Spinal cord (tissue), 10 donors: ENCODE results near the gene TRAPPC2L. TPM values are rescaled to one million over a fixed set of nuclear protein-coding genes. Genes with fewer than 3 reads are reported as not detected.

Experiments used
- DNase-seq, 6 donors: peaks; one replicate each; pipeline versions ENCODE4 v3.0.0 to v3.0.0-alpha.2; 2013 to 2015; ENCODE audit warnings: low spot score in 6 of 6, low read depth in 4 of 6
- H3K27ac ChIP-seq: one replicate; pipeline ENCODE4 v1.5.1; 2013; ENCODE audit warnings: low read depth, low read length, control low read depth
- H3K27me3 ChIP-seq: one replicate; pipeline ENCODE4 v1.6.1; 2013; ENCODE audit warnings: low read length; ENCODE audit not compliant: control insufficient read depth, insufficient read depth
- H3K36me3 ChIP-seq: one replicate; pipeline ENCODE4 v1.6.1; 2013; ENCODE audit warnings: low read length; ENCODE audit not compliant: control insufficient read depth, insufficient read depth
- H3K4me1 ChIP-seq: one replicate; pipeline ENCODE4 v1.6.1; 2013; ENCODE audit warnings: low read length; ENCODE audit not compliant: control insufficient read depth, insufficient read depth
- H3K4me3 ChIP-seq: one replicate; pipeline ENCODE4 v1.5.1; 2013; ENCODE audit warnings: low read depth, low read length, control low read depth
- H3K9me3 ChIP-seq: one replicate; pipeline ENCODE4 v1.6.1; 2013; ENCODE audit warnings: low read length; ENCODE audit not compliant: control insufficient read depth, insufficient read depth
- WGBS: methylation state at CpG from one replicate; pipeline ENCODE4 v1.1.5; 2013; ENCODE audit warnings: missing lambda C conversion rate; ENCODE audit not compliant: insufficient coverage; 5-methylcytosine and 5-hydroxymethylcytosine counted together
- polyA plus RNA-seq, 2 donors: library from polyadenylated mRNA; unstranded; fragments of 120-200 nt; gene quantifications; one replicate each; pipeline ENCODE4 v1.2.1, GENCODE V29; 2013; ENCODE audit not compliant: insufficient read length in 2 of 2
- total RNA-seq, 2 donors: library from RNA; depleted of rRNA in 1 of 2; stranded (reverse); fragments of 120-200 nt in 1 of 2; fragments of >200 nt in 1 of 2; gene quantifications; one replicate each; pipeline versions ENCODE4 v1.2.3 to v1.2.4, GENCODE V29; 2013 to 2014
- donor health status: healthy.

Gene TRAPPC2L
- total and polyA plus RNA-seq, 4 donors: 36.3 to 131 (median 89.9) TPM

DNA sequence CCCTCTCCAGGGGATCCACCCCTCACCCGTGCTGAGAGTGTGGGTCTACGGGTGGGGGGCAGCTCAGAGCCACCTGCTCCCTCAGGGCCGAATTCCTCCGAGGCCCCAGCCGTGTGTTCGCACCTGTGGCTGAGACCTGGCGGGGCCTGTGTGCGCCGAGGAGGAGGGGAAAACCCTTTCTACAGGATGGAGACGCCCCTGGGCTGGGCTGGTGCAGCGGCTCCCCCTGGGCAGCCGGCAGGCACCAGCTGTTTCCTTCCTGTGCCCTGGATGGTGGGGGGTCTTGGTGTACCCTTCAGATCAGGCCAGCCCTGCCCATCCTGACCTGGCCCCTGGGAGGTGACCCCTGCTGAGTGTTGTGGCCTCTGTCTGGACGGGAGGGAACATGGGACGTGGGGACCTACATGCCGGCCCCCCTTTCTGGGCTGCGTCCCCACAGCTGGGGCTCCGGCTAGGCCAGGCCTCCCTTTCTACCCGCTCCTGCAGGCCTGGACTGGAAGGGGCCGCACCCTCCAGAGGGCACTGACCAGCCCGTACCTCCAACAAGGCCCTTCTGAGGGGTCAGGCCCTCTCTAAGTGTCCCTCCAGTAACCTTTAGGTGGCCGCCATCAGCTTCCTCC, 37.9 kb downstream of the TRAPPC2L start:
- 84% methylated on average over 15 of the region's 21 CpGs for WGBS
- Histone ChIP-seq H3K4me1 (no peaks in the 10 kb centered on the region), H3K36me3 (peaks cover 91% of the 10 kb centered on the region), H3K27me3 (no peaks in the 10 kb centered on the region), H3K27ac (no peak overlapping the region), H3K4me3 (no peak overlapping the region), H3K9me3 (no peaks in the 10 kb centered on the region)
- DNase-seq: no peak

DNA sequence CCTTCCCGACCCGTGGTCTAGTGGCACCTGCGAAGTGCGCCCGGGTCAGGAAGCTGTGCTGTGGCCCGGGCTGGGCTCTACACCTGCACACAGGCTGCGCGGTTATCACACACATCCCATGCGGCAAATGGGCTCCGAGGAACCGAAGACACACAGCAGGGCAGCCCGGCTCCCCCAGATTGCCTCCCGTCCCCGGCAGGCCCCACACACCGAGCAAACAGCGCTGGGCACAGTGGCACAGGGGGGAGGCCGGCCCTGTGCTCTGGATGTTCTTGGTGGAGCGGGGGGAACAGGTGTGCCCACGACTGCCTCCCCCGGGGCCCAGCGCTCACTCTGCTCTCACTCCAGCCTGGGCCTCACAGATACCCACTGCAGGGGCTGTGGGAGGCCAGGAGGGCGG, 38.4 kb downstream of the TRAPPC2L start:
- H3K9me3 ChIP-seq: no peaks in the 10 kb centered on the region
- H3K27me3 ChIP-seq: no peaks in the 10 kb centered on the region
- peaks cover 91% of the 10 kb centered on the region for H3K36me3 ChIP-seq
- H3K4me3 ChIP-seq: no peak overlapping the region
- H3K4me1 ChIP-seq: no peaks in the 10 kb centered on the region
- 90% methylated on average over 20 of the region's 22 CpGs for WGBS
- H3K27ac ChIP-seq: no peak overlapping the region
- no peak for DNase-seq

DNA sequence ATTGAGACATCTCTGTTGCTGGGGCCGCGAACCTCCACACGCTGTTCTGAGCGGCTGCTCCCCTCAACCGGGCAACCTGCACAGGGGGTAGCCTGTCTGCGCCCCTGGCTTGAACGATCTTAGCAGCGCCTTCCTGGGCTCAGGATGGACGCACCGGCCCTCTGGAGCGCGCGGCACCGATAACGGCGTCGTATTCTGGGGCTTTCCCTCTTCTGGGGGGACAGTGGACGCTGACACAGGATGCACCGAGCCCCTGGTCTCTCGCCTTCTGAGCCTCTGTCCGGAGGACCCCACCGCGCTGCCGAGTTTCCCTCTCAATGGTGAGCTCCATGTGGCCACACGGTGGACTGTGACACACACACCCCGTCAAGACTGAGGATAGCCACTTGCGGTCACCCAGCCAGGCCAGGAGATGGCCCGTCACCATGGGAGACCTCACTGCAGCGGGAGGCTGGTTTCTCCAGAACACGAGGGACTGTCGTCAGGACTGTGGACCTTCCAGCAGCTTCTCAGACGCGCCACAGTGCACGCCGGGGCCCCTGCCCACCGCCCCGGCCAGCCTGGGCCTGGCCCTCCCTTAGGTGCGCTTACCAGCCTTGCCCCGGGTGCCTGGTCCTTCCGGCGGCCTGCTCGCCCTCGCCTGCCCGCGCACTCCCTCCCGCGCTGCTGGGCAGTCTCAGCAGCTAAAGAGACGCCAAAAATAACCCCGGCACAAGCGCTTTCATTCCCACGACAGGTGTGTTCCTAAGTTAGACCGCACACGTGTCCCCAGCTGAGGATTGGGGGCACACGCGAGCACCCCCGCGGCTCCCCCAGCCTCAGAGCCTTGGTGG, 39.5 kb downstream of the TRAPPC2L start:
- no peak overlapping the region for H3K4me3 ChIP-seq
- no peaks in the 10 kb centered on the region for H3K4me1 ChIP-seq
- no peak for DNase-seq
- H3K36me3 ChIP-seq: peaks cover 91% of the 10 kb centered on the region
- H3K9me3 ChIP-seq: no peaks in the 10 kb centered on the region
- no peak overlapping the region for H3K27ac ChIP-seq
- 81% methylated on average over 57 of the region's 57 CpGs for WGBS
- H3K27me3 ChIP-seq: no peaks in the 10 kb centered on the region

DNA sequence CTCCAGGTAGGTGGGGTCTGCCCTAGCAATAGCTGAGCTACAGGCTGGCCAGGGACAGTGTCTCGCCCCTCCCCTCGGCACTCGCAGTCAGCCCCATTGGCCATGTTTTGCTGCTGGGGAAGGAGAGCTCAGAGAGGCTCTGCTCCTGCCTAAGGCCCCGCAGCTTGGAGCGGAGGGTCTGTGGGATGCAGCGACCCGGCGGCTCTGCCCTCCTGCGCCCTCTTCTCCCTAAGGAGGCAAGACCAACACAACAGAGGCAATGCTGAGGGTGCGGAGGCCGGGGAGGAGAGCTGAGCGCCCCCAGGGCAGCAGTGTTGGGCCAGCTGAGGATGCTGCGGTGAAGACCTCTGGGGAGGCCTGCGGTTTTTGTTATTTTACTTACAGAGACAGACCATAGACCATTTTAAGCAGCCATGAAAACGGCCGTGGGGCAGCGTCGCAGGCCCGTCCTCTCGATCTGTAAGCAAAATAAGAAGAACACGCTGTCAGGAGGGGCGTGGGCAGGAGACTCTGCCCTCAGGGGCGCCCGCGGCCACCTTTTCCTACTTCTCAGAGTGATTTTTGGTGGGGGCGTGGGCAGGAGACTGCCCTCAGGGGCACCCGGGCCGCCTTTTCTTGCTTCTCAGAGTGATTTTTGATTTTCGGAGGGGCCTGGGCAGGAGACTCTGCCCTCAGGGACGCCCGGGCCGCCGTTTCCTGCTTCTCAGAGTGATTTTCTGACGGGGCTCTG, 40.9 kb downstream of the TRAPPC2L start:
- WGBS: 89% methylated on average over 25 of the region's 34 CpGs

DNA sequence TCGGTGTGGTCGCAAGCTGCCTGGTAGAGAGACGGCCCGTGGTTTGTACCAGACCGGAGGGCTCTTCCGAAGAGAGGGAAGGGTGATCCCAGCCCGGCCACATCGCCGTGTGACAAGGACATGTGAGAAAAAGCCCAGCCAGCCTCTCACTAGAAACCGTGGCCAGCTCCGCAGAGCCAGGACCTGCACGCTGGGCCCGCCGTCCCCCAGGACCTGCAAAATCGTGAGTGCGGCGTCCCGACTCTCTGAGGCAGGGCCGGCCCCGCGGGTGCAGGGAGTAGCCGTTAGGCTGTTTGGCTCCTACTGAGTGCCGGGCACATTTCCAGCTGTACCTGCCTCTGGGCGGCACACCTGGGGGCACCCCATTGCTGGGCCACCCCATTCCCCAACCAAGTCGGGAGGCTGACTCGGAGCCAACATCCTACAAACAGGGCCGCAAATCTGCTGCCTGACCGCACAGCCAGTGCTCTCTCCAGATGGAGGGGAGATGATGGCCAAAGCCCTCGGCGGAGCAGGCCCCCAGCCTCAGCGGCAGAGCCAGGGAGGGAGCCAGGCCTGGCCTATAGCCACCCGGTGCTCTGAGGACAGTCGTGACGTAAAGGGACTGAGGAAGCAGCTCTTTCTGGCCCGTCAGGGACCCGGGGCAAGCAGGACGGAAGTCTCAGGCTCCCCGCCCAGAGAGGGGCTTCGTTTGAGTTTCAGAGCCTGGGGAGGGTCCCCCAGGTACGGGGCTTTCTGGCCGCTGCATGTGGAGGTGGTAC, 43.2 kb downstream of the TRAPPC2L start:
- Histone ChIP-seq H3K36me3 (peaks cover 82% of the 10 kb centered on the region), H3K4me1 (peaks cover 9% of the 10 kb centered on the region), H3K9me3 (no peaks in the 10 kb centered on the region), H3K27me3 (no peaks in the 10 kb centered on the region), H3K27ac (no peak overlapping the region), H3K4me3 (no peak overlapping the region)
- DNase-seq: no peak
- 81% methylated on average over 38 of the region's 41 CpGs for WGBS

More for the DNA sequence above, 40.9 kb downstream of the TRAPPC2L start:
- H3K4me1 ChIP-seq: peaks cover 9% of the 10 kb centered on the region
- H3K27me3 ChIP-seq: no peaks in the 10 kb centered on the region
- no peak for DNase-seq
- H3K4me3 ChIP-seq: no peak overlapping the region
- H3K27ac ChIP-seq: no peak overlapping the region
- peaks cover 88% of the 10 kb centered on the region for H3K36me3 ChIP-seq
- no peaks in the 10 kb centered on the region for H3K9me3 ChIP-seq

DNA sequence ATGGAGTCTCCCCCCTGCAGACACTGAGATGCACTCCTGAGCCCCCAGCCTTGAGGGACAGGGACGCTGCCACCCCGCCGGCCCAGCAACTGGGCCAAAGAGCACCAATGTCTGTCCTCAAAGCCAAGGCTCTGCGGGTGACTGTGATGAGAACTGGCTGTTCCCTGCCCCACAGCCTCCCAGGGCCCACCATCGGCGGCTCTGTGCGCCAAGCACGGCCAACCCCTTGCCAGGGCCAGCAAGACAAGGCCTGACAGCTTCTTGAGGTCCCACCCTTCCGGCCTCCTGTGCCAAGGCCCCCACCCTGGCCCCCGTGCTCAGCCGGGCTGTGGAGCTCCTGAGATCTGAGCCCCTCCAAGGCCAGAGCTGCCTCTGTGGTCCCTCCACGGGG, 43.7 kb downstream of the TRAPPC2L start:
- H3K4me3 ChIP-seq: no peak overlapping the region
- H3K4me1 ChIP-seq: peaks cover 9% of the 10 kb centered on the region
- WGBS: 90% methylated on average over 12 of the region's 12 CpGs

DNA sequence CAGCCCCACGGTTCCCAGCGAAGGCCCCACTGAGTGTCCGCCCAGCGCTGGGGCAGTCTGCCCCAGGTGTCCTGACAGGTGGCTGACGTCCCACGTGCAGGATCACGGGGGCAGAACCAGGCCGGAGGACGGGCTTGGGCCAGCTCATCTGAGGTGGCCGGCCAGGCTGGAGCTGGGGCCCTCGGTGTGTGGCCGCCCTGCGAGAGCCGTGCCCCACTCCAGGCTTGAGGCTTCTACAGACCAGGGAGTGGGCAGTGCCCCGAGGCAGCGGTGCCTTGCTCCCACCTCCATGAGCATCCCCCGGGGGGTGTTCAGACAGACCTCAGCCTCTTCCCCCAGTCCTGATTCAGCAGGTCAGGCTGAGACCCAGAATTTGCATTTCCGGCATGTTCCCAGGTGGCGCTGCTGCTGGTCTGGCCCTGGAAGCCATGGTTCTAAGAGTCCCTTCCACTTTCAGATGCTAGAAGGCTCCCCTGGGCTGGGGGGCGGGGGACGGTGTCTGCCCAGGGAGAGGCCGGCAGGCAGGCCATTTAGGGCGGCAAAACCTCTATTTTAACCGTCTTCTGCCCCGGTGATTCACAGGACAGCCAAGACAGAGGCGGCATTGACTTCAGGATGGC, 44.9 kb downstream of the TRAPPC2L start:
- peaks cover 16% of the 10 kb centered on the region for H3K4me1 ChIP-seq
- H3K9me3 ChIP-seq: no peaks in the 10 kb centered on the region
- WGBS: 72% methylated on average over 26 of the region's 26 CpGs
- H3K27me3 ChIP-seq: no peaks in the 10 kb centered on the region
- peaks cover 66% of the 10 kb centered on the region for H3K36me3 ChIP-seq
- peak in 1 of 6 donors; percentile 14 for DNase-seq
- H3K27ac ChIP-seq: no peak overlapping the region
- no peak overlapping the region for H3K4me3 ChIP-seq

More for the DNA sequence above, 43.7 kb downstream of the TRAPPC2L start:
- Histone ChIP-seq H3K27me3 (no peaks in the 10 kb centered on the region), H3K27ac (no peak overlapping the region), H3K9me3 (no peaks in the 10 kb centered on the region), H3K36me3 (peaks cover 78% of the 10 kb centered on the region)
- no peak for DNase-seq

DNA sequence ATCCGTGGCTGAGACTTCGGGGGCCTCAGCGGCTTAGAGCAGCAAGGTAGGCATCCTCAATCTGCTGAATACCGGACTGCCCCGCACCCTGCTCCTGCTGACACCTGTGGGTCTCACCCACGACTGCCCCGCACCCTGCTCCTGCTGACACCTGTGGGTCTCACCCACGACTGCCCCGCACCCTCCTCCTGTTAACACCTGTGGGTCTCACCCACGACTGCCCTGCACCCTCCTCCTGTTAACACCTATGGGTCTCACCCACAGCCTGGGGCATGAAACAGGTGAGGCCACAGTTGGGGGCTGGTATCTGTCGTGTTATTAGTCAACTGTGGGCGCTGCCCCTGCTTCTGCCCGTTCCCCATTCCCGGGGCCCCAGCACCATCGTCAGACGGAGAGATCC, 45.8 kb downstream of the TRAPPC2L start:
- Histone ChIP-seq H3K36me3 (peaks cover 57% of the 10 kb centered on the region), H3K9me3 (no peaks in the 10 kb centered on the region), H3K4me1 (peaks cover 16% of the 10 kb centered on the region), H3K27ac (no peak overlapping the region), H3K27me3 (no peaks in the 10 kb centered on the region), H3K4me3 (no peak overlapping the region)
- WGBS: 88% methylated on average over 13 of the region's 16 CpGs
- DNase-seq: no peak

DNA sequence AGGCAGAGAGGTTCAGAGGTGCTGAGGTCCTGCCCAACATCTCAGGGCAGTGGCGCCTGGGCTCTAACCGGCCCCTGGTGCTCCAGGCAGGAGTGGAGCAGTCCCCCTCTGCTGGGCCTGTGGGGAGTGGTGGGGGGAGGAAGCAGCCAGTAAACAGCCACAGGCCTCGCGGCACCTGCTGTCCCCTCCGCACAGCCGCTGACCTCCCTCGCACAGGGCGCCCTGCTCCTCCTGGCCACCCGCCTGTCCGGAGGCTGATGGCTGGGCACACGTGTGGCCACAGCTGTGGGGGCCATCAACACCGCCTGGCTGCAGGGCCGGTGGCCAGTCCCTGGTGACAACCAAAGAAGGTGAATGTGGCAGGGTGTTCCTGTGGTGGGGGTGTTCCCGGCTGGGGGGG, 46.3 kb downstream of the TRAPPC2L start:
- no peaks in the 10 kb centered on the region for H3K27me3 ChIP-seq
- H3K4me1 ChIP-seq: peaks cover 16% of the 10 kb centered on the region
- no peak overlapping the region for H3K4me3 ChIP-seq
- H3K9me3 ChIP-seq: no peaks in the 10 kb centered on the region
- H3K27ac ChIP-seq: no peak overlapping the region
- DNase-seq: no peak
- 44% methylated on average over 7 of the region's 14 CpGs for WGBS
- H3K36me3 ChIP-seq: peaks cover 52% of the 10 kb centered on the region
